Stimulated activated CD8-positive, alpha-beta memory T cell treated with anti-CD3 and anti-CD28 coated beads, Interleukin-12 subunit alpha, Interleukin-12 subunit beta, amount 100 ng/mL, for 24 hours (primary cell): Measurements from ENCODE around the gene APOA5.
"Not testable (repeated sequence)": the region's sequence is repeated elsewhere in the genome, so short reads cannot be mapped to it uniquely, and the experiment has no call there.

Experiments used
- DNase-seq: peaks from one replicate; pipeline ENCODE4 v3.0.0-alpha.2; 2020; ENCODE audit errors: extremely low read depth

APOA5 gene, protein sequence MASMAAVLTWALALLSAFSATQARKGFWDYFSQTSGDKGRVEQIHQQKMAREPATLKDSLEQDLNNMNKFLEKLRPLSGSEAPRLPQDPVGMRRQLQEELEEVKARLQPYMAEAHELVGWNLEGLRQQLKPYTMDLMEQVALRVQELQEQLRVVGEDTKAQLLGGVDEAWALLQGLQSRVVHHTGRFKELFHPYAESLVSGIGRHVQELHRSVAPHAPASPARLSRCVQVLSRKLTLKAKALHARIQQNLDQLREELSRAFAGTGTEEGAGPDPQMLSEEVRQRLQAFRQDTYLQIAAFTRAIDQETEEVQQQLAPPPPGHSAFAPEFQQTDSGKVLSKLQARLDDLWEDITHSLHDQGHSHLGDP

DNA sequence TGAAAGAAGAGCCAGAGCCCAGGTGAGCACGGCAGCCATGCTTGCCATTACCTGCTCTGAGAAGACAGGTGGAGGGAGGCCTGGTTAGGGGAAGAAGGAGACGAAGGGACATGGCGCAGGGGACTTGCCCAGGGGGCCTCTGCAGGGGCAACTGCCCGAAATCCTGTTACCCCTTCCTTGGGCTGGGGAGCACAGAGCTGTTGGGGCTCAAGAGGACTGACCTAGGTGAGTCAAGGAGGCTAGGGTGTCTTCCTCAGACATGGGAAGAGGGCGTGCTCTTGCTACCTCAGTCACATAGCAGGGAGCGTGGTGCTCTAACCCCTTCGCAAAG lies at the start of gene APOA5:
APOA5 (minus strand) TSS at position 67 of the 331 bp plus-strand sequence; CDS start at position 48, 19 bp downstream.
- DNase-seq = no peak

DNA sequence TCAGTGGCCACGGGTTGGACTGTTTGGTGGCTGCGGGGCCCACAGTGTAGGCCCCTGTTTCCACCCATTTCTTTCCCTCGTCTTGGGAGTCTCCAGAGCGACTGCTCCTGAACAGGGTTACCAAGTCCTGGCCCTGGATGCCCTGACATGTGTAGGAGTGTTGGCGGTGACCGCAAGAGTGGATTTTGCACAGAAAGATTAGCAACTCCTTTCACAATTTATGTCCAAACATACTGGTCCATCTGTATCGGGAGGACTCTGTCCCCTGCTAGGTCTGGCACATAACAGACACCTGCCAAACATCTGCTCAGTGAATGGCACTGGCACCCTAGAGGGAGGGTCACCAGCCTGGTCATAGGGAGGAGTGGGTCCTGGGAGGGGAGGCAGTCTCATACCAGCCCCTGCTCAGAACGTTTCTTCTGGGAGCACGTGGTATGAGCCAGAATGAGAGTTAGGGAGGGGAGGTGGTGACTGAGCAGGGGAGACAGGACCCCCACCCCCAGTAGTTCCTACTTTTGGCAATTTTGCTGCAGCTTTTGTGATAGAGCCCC lies 49.1 kb upstream of the APOA5 start:
- no peak for DNase-seq

DNA sequence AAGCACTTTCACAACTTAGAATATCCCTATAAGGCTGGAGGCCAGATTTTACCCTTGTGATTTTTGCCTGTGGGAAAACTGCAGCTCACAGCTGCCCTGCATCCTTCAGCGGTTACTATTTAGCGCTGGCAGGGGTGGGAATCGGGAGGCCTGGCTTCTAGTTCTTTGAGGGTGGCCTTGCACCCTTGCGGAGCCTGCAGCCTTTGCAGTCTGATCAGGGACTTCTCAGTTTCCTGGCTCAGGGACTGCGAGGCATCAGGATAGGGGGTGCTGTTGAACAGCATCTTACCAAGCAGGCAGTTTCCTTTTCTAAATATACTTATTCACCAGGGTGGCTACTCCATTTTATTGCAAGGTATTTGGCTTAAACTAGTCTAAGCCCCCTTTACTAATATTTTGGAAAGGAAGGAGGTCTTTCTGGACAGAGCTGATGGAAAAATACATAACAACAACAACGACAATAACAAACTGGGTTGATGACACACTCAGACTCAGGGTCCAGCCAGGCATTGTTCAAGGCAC lies 48.6 kb upstream of the APOA5 start:
- no peak for DNase-seq

DNA sequence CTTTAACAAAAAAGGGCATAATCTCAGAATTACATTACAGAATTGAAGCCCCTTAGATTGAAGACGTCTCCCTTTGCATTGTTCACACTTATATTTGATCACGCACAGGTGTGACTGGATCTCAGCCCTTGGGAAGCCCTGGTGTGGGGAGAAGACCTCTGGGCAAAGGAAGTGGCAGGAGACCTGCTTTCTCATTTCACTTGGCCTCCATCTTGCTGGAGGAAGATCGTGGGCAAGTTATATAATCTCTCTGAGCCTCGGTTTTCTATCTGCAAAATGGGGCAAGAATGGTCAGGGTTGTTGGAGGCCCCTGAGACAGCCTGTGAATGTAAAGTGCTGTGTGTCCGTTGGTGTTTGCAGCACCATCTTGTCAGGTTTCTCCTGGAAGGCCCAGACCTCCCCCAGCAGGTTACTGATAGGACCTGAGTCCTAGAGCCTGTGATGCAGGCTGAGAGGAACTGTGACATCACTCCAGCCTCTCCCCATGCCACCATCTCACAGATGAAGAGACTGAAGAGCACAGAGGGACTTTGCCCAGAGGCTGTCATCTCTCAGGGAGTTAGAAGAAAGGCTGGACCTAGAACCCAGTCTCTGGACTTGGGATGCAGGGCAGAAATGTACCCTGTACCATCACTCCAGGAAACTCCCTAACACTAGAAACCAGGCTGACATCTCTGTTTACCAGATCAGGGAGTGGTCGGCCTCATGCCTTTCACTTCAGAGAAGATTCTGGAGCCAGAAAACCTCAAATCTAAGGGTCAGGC lies 46.8 kb upstream of the APOA5 start:
- no peak for DNase-seq

DNA sequence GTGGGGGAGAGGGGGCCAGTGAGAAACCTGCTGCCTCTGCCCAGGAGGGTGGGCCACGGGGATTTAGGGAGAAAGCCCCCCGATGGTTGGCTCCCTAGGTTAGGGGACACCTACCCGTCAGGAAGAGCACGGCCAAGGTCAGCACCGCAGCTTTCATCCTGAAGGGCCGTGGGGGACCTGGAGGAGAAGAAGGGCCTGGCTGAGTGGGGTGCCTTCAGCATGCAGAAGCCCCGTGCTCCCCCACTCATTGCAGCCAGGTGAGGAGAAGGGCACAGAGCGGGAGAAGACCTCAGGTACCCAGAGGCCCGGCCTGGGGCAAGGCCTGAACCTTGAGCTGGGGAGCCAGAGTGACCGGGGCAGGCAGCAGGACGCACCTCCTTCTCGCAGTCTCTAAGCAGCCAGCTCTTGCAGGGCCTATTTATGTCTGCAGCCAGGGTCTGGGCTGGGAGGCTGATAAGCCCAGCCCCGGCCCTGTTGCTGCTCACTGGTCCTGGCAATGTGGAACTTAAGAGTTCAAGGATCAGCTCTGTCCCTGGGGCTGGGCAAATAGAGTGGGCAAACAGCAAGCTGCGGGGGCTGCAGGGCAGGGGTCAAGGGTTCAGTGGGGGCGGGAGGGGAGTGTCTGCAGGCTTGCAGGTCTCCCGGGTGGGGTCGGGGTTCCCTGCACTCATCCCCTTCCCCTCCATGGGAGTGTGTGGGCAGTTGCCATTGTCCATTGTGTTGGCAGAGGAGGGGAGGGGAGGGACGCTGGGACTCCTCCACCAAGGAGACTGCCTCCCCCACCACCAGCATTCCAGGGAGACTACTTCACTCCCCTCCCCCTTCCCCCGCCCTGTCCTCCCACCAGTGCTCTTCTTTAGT lies 45.8 kb upstream of the APOA5 start, which contains the start of gene APOA1:
APOA1 (minus strand) TSS at position 392 of the 861 bp plus-strand sequence; CDS start at position 157, 235 bp downstream.
- no peak for DNase-seq

DNA sequence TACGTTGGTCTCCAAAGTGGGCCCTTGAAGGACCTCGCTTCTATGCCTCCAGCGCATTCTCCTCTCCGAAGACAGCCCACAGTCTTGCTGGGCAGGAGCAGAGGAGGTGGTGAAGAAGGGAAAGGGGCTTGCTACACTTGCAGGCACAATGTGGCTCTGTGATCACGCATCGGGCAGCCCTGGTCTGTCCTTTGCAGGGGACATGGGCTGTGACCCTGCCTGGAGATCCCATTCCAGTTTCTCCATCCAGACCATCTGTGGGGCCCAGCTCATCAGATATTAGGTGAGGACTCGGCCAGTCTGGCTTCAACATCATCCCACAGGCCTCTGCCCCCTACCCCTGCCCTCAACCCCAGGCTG lies 44.9 kb upstream of the APOA5 start:
- no peak for DNase-seq

DNA sequence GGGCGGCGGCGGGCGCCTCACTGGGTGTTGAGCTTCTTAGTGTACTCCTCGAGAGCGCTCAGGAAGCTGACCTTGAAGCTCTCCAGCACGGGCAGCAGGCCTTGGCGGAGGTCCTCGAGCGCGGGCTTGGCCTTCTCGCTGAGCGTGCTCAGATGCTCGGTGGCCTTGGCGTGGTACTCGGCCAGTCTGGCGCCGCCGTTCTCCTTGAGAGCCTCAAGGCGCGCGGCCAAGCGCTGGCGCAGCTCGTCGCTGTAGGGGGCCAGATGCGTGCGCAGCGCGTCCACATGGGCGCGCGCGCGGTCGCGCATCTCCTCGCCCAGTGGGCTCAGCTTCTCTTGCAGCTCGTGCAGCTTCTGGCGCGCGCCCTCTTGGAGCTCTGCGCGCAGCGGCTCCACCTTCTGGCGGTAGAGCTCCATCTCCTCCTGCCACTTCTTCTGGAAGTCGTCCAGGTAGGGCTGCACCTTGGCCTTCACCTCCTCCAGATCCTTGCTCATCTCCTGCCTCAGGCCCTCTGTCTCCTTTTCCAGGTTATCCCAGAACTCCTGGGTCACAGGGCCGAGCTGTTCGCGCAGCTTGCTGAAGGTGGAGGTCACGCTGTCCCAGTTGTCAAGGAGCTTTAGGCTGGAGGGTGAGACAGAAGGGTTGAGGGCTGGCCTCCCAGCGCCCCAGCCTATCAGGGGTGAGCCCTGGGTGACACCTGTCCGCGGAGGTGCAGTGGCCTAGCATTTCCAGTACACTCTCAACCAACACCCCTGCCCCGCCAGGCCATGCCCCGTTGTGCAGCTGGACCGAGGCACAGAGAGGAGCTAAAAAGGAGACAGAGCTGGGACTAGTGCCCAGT lies 44.3 kb upstream of the APOA5 start:
- DNase-seq = peak; percentile 51

DNA sequence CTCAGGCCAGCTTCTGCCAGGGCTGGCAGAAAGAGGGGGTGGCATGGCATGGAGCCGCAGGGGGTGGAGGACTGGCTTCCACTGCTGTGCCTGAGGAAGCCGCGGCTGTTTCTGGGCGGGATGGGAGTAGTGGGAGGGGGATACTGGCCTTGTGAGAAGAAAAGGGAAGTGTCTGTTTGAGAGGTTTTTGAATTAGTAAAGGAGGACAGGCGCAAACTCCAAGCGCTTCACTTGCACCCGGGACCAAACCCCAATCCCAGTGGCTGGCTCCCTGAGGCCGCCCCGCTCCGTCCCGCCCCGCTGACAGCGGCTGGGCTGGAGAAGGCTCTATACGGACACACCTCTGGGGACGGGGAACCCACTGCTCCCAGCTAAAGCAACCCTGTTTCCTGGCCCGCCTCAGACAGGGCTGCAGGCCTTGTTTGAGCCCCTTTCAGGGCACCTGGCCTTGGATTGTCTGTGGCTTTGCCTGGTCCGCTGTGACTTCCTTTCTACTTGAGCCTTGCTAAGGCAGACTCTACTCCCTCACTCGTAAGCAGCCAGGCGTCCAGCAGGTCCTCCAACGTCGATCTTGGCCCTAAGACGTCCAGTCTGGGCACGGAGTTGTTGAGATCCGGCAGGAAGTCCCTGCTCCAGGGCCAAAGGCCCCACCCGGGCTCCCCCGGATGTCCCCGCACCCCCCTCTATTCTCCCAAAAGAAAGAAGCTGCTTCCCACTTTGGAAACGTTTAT lies 43.5 kb upstream of the APOA5 start:
- no peak for DNase-seq

DNA sequence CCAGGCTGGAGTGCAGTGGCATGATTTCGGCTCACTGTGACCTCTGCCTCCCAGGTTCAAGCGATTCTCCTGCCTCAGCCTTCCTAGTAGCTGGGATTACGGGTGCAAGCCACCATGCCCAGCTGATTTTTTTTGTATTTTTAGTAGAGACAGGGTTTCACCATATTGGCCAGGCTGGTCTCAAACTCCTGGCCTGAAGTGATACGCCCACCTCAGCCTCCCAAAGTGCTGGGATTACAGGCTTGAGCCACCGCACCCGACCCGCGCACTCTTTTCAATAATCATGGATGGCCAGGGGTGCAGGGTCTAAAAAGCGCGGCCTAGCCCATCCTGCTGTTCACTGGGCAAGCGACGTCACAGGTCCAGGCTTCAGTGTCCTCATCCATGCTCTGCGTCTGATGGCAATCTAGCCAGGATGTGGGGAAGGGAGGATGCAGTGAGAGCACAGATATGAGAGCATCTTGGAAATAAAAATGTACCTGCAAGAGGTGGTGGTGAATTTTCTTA lies 42.9 kb upstream of the APOA5 start:
- DNase-seq = not testable (repeated sequence)

DNA sequence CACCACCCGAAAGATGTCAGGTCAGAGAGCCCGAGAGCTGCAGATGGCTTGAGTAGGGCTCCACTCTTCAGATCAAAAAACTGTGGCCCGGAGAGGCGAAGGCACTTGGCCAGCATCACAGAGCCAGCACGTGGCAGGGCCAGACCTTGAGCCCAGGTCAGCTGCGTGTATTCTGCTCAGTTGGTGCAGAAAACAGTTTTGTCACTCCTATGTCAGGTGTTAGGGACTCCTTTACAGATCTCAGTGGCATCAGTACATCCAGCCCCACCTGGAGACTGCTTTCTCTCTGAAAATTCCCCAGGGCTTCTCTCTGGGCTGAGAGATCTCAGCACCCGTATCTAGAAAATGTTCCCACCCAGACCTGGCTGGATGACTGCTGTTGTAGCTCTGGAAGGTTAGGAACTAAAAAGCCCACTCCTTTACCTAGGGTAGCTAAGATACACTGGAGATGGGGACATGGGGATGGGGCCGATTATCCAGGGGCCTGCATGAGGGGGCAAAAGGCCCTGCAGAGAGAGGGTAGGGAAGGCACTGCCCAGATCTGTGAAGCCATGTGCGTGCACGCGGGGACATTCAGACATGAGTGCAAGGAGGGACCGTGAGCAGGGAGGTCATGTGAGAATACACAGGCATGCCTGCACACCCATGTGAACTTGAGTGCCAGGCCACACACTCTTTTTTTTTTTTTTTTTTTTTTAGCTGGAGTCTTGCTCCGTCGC lies 42.3 kb upstream of the APOA5 start:
- no peak for DNase-seq

DNA sequence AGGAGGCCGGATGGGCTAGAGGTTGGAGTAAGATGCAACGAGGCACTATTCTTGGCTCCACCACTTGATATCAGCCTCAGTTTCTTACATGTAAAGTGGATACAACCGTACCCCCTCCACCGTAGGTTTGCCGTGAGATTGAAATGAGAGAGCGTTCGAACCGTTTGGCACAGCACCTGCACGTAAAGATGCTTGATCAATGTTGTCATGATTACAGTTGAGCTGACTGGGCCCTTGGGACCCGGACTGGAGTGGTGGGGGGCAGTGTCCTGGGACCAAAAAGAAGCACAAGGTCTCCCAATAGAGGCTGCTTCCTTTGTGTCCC lies 41.8 kb upstream of the APOA5 start:
- DNase-seq = no peak

DNA sequence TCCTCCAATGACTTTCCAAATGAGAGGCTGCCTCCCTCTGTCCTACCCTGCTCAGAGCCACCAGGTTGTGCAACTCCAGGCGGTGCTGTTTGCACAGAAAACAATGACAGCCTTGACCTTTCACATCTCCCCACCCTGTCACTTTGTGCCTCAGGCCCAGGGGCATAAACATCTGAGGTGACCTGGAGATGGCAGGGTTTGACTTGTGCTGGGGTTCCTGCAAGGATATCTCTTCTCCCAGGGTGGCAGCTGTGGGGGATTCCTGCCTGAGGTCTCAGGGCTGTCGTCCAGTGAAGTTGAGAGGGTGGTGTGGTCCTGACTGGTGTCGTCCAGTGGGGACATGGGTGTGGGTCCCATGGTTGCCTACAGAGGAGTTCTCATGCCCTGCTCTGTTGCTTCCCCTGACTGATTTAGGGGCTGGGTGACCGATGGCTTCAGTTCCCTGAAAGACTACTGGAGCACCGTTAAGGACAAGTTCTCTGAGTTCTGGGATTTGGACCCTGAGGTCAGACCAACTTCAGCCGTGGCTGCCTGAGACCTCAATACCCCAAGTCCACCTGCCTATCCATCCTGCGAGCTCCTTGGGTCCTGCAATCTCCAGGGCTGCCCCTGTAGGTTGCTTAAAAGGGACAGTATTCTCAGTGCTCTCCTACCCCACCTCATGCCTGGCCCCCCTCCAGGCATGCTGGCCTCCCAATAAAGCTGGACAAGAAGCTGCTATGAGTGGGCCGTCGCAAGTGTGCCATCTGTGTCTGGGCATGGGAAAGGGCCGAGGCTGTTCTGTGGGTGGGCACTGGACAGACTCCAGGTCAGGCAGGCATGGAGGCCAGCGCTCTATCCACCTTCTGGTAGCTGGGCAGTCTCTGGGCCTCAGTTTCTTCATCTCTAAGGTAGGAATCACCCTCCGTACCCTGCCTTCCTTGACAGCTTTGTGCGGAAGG lies 40.9 kb upstream of the APOA5 start:
- no peak for DNase-seq

DNA sequence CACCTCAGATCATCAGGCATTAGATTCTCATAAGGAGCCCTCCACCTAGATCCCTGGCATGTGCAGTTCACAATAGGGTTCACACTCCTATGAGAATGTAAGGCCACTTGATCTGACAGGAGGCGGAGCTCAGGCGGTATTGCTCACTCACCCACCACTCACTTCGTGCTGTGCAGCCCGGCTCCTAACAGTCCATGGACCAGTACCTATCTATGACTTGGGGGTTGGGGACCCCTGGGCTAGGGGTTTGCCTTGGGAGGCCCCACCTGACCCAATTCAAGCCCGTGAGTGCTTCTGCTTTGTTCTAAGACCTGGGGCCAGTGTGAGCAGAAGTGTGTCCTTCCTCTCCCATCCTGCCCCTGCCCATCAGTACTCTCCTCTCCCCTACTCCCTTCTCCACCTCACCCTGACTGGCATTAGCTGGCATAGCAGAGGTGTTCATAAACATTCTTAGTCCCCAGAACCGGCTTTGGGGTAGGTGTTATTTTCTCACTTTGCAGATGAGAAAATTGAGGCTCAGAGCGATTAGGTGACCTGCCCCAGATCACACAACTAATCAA lies 40.2 kb upstream of the APOA5 start:
- DNase-seq = no peak

DNA sequence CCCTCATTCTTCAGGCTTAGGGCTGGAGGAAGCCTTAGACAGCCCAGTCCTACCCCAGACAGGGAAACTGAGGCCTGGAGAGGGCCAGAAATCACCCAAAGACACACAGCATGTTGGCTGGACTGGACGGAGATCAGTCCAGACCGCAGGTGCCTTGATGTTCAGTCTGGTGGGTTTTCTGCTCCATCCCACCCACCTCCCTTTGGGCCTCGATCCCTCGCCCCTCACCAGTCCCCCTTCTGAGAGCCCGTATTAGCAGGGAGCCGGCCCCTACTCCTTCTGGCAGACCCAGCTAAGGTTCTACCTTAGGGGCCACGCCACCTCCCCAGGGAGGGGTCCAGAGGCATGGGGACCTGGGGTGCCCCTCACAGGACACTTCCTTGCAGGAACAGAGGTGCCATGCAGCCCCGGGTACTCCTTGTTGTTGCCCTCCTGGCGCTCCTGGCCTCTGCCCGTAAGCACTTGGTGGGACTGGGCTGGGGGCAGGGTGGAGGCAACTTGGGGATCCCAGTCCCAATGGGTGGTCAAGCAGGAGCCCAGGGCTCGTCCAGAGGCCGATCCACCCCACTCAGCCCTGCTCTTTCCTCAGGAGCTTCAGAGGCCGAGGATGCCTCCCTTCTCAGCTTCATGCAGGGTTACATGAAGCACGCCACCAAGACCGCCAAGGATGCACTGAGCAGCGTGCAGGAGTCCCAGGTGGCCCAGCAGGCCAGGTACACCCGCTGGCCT lies 38.7 kb upstream of the APOA5 start:
- DNase-seq = no peak

DNA sequence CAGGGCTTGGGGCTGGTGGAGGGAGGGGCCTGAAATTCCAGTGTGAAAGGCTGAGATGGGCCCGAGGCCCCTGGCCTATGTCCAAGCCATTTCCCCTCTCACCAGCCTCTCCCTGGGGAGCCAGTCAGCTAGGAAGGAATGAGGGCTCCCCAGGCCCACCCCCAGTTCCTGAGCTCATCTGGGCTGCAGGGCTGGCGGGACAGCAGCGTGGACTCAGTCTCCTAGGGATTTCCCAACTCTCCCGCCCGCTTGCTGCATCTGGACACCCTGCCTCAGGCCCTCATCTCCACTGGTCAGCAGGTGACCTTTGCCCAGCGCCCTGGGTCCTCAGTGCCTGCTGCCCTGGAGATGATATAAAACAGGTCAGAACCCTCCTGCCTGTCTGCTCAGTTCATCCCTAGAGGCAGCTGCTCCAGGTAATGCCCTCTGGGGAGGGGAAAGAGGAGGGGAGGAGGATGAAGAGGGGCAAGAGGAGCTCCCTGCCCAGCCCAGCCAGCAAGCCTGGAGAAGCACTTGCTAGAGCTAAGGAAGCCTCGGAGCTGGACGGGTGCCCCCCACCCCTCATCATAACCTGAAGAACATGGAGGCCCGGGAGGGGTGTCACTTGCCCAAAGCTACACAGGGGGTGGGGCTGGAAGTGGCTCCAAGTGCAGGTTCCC lies 38.0 kb upstream of the APOA5 start, which contains the start of gene APOC3:
APOC3 (plus strand) TSS at position 383 of the 659 bp plus-strand sequence. CDS start 676 bp downstream, outside the sequence.
- no peak for DNase-seq
